ENCODE measurements around the gene ZIC2. TPM values are rescaled to one million over a fixed set of nuclear protein-coding genes. Genes with fewer than 3 reads are reported as not detected.
"Not testable (repeated sequence)": the region's sequence is repeated elsewhere in the genome, so short reads cannot be mapped to it uniquely, and the experiment has no call there.

The ZIC2 gene
- total RNA-seq, 1 donor from 2014 or later, result not detected

DNA sequence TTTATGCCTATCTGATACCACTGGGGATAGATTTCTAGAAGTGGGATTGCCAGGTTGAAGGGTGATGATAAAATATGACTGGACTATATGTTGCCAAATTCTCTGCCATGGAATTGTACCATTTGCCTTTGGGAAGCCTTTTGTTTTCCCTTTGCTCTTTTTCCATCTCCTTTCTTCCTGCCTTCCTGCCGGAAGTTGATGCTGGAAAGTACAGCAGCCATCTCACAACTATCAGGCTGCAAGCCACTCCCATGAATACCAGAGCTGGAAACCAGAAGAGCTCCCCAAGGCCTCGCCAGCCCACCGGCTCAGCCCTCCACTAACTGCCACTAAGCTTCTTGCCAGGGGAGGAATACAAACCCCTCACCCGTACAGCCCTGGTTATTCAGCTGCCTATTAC is 39.7 kb upstream of the ZIC2 start:
- H3K4me1 Mint-ChIP-seq (ENCODE audit: low read depth), result peaks cover 4% of the 10 kb centered on the region
- H3K4me3 Mint-ChIP-seq (ENCODE audit: low read depth), result no peak overlapping the region
- no peak for DNase-seq (ENCODE audit: low spot score, unreplicated experiment)
- H3K27ac Mint-ChIP-seq, result no peak overlapping the region
- TF ChIP-seq CTCF (IDR thresholded peaks at IDR 0.05; ENCODE audit: unreplicated experiment), result no peak
- H3K27me3 Mint-ChIP-seq, result peaks cover 46% of the 10 kb centered on the region
- no peaks in the 10 kb centered on the region for H3K9me3 Mint-ChIP-seq (ENCODE audit: low read depth)
- no peaks in the 10 kb centered on the region for H3K36me3 Mint-ChIP-seq (ENCODE audit: insufficient read depth)

- Mint-ChIP-seq H3K4me1 (ENCODE audit: low read depth) (peaks cover 4% of the 10 kb centered on the region), H3K36me3 (ENCODE audit: insufficient read depth) (no peaks in the 10 kb centered on the region), H3K27me3 (peaks cover 54% of the 10 kb centered on the region), H3K9me3 (ENCODE audit: low read depth) (no peaks in the 10 kb centered on the region), H3K4me3 (ENCODE audit: low read depth) (no peak overlapping the region), H3K27ac (no peak overlapping the region)
- no peak for TF ChIP-seq CTCF (IDR thresholded peaks at IDR 0.05; ENCODE audit: unreplicated experiment)
- no peak for DNase-seq (ENCODE audit: low spot score, unreplicated experiment)
Observed at GRCh38 chr13:99944102-99944501, 37.5 kb upstream of the ZIC2 start.

DNA sequence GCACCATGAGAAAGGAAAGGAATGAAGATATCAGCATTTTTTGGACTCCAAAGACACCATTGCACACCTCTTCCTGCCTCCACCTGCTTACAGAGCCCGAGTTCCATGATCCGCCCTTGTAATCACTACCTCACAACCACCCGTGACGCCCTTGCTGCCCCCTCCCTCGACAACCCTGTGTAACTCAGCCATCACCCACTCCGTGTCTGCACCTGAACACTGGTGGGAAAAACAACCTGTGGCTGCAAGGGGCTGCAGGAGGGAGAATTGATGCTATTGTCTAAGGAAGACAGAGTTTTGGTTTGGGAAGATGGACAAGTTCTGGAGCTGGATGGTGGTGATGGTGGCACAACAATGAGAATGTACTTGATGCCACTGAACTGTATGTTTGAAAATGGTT is 37.0 kb upstream of the ZIC2 start:
- no peak overlapping the region for H3K27ac Mint-ChIP-seq

DNA sequence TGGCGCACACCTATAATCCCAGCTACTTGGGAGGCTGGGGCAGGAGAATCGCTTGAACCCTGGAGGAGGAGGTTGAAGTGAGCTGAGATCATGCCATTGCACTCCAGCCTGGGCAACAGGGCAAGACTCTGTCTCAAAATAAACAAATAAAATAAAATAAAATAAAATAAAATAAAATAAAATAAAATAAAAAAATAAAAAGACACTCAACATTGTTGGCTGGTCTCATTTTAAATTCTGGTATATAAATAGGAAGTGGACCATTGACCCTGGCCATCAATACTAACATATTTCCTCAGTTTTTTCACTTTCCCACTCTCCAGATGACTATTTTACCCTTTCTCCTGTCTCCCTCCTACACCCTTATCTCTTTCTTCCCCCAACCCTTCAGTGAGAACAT is 36.1 kb upstream of the ZIC2 start:
- peaks cover 59% of the 10 kb centered on the region for H3K27me3 Mint-ChIP-seq
- H3K27ac Mint-ChIP-seq; H3K4me3 Mint-ChIP-seq (ENCODE audit: low read depth): not testable (repeated sequence)

More for the DNA sequence above, 37.0 kb upstream of the ZIC2 start:
- Mint-ChIP-seq H3K27me3 (peaks cover 54% of the 10 kb centered on the region), H3K4me1 (ENCODE audit: low read depth) (peaks cover 6% of the 10 kb centered on the region), H3K9me3 (ENCODE audit: low read depth) (no peaks in the 10 kb centered on the region), H3K4me3 (ENCODE audit: low read depth) (no peak overlapping the region), H3K36me3 (ENCODE audit: insufficient read depth) (no peaks in the 10 kb centered on the region)
- no peak for TF ChIP-seq CTCF (IDR thresholded peaks at IDR 0.05; ENCODE audit: unreplicated experiment)
- DNase-seq (ENCODE audit: low spot score, unreplicated experiment), result no peak

DNA sequence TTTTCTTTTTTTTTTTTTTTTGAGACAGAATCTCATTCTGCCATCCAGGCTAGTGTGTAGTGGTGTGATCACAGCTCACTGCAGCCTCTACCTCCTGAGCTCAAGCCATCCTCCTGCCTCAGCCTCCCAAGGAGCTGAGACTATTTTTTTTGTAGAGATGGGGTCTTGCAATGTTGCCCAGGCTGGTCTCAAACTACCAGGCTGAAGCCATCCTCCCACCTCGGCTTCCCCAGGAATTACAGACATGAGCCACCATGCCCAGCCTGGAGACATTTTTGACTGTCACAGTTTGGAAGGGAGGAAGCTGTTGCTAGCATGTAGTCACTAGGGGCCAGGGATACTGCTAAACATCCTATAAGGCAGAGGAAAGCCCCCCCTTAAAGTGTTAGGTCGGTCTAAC is 33.9 kb upstream of the ZIC2 start:
- Mint-ChIP-seq H3K4me1 (ENCODE audit: low read depth) (peaks cover 2% of the 10 kb centered on the region), H3K27ac (no peak overlapping the region), H3K27me3 (peaks cover 70% of the 10 kb centered on the region), H3K36me3 (ENCODE audit: insufficient read depth) (no peaks in the 10 kb centered on the region), H3K9me3 (ENCODE audit: low read depth) (no peaks in the 10 kb centered on the region), H3K4me3 (ENCODE audit: low read depth) (no peak overlapping the region)
- no peak for TF ChIP-seq CTCF (IDR thresholded peaks at IDR 0.05; ENCODE audit: unreplicated experiment)
- no peak for DNase-seq (ENCODE audit: low spot score, unreplicated experiment)

More for the DNA sequence above, 36.1 kb upstream of the ZIC2 start:
- H3K4me1 Mint-ChIP-seq (ENCODE audit: low read depth); H3K9me3 Mint-ChIP-seq (ENCODE audit: low read depth); H3K36me3 Mint-ChIP-seq (ENCODE audit: insufficient read depth); DNase-seq (ENCODE audit: low spot score, unreplicated experiment): not testable (repeated sequence)

DNA sequence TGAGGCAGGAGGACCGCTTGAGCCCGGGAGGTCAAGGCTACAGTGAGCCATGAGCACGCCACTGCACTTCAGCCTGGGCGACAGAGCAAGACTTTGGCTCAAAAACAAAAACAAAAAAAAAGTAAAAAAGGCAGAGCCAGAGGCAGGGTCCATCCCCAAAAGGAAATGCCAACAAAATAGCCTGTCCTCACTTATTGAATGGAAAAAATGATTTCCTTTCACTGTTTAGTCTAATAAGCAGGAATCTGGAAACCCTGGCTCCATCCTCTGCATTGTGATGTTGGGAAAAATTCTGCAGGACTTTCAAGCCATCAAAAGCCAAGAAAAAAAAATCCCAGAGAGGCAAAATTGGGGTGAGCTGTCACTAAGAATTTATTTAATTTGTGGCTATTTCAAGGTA is 33.2 kb upstream of the ZIC2 start:
- no peaks in the 10 kb centered on the region for H3K9me3 Mint-ChIP-seq (ENCODE audit: low read depth)
- H3K4me3 Mint-ChIP-seq (ENCODE audit: low read depth), result no peak overlapping the region
- TF ChIP-seq CTCF (IDR thresholded peaks at IDR 0.05; ENCODE audit: unreplicated experiment), result no peak
- no peak overlapping the region for H3K27ac Mint-ChIP-seq
- DNase-seq (ENCODE audit: low spot score, unreplicated experiment), result no peak
- H3K27me3 Mint-ChIP-seq, result peaks cover 78% of the 10 kb centered on the region
- H3K36me3 Mint-ChIP-seq (ENCODE audit: insufficient read depth), result no peaks in the 10 kb centered on the region
- peaks cover 4% of the 10 kb centered on the region for H3K4me1 Mint-ChIP-seq (ENCODE audit: low read depth)

Data from progenitor cell of endocrine pancreas (in vitro differentiated cells).